Left lung (tissue), 10 donors: ENCODE results near the gene ADM2. TPM values are rescaled to one million over a fixed set of nuclear protein-coding genes. Genes with fewer than 3 reads are reported as not detected.

Source experiments
- ATAC-seq: fragments of 200-7000 bp; cut with Tn5 transposase; one replicate; pipeline ENCODE4 v1.9.1; 2020; ENCODE audit warnings: moderate library complexity
- DNase-seq, 4 donors: peaks; one replicate each; pipeline ENCODE4 v3.0.0-alpha.2; 2013 to 2020
- H3K27ac ChIP-seq, 2 donors: fragments of 200-600 bp; sonication (generic) in 1 of 2; one replicate each; pipeline versions ENCODE4 v1.5.0 to v1.8.0; 2020 to 2021
- H3K27me3 ChIP-seq, 2 donors: fragments of 200-600 bp; sonication (generic) in 1 of 2; one replicate each; pipeline versions ENCODE4 v1.5.0 to v1.8.0; 2020 to 2021
- H3K36me3 ChIP-seq, 2 donors: fragments of 200-600 bp; sonication (generic) in 1 of 2; one replicate each; pipeline versions ENCODE4 v1.5.0 to v1.8.0; 2020 to 2021
- H3K4me1 ChIP-seq, 2 donors: fragments of 200-600 bp; one replicate each; pipeline ENCODE4 v1.8.0; 2021
- H3K4me3 ChIP-seq, 2 donors: fragments of 200-600 bp; sonication (generic) in 1 of 2; one replicate each; pipeline versions ENCODE4 v1.5.0 to v1.8.0; 2020 to 2021; ENCODE audit warnings: mild to moderate bottlenecking in 1 of 2
- H3K9me3 ChIP-seq, 2 donors: fragments of 200-600 bp; sonication (generic) in 1 of 2; one replicate each; pipeline versions ENCODE4 v1.5.0 to v1.8.0; 2020 to 2021
- intact Hi-C, 2 donors: fragments of 100-400 bp; cut with DNase I; formaldehyde crosslinking; loops; one replicate each; pipeline versions ENCODE4 v1.11.2 to v1.14.2; 2022
- polyA plus RNA-seq, 6 donors: library from polyadenylated mRNA; unstranded; fragments of 120-200 nt; gene quantifications; one replicate each; pipeline ENCODE4 v1.2.1, GENCODE V29; 2013; ENCODE audit not compliant: insufficient read length in 6 of 6
- total RNA-seq, 2 donors: library from RNA; stranded (reverse); fragmentation: NEBNext Ultra II Directional; extraction: Animal tissue kit (Norgen Biotek cat#: 25700); gene quantifications; one replicate each; pipeline ENCODE4 v1.2.1, GENCODE V29; 2021
- TF ChIP-seq, protein P1 (sequence below), 2 donors: fragments of 200-600 bp; sonication (generic) in 1 of 2; IDR thresholded peaks; one replicate each; pipeline versions ENCODE4 v1.5.0 to v1.8.0; 2021; ENCODE audit warnings: antibody characterized with exemption in 2 of 2
- donor health status: DM: no; HTN: yes; CAD: no.
- donor health status: DM: no; HTN: no; CAD: no.

The ADM2 gene
- total and polyA plus RNA-seq, 8 donors, result 0.29 to 3.5 (median 0.65) TPM

DNA sequence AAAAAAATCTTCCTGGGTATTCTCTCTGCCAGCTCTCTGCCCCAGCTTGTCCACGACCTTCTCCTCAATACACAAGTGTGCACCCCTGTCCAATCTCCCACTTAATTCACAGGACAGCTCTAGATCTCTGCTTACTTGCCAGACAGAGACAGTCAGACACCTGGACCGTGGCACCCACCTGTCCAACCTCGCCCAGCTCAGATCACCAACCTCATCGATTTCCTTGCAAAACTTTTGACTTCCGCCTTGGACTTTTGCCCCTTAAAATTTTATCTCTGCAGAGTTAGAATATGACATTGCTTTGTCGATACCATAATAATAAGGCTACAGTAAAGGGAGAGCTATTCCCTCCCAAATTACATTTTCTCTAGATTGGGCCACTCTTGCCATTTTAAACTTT, 15.8 kb downstream of the ADM2 start:
- Histone ChIP-seq H3K36me3 (peaks cover 0 to 5% of the 10 kb centered on the region in 2 donors), H3K27ac (no peak overlapping the region), H3K27me3 (no peaks in the 10 kb centered on the region), H3K4me1 (no peaks in the 10 kb centered on the region), H3K9me3 (no peaks in the 10 kb centered on the region), H3K4me3 (no peak overlapping the region)
- ATAC-seq (no peak), DNase-seq (no peak)
- intact Hi-C loops, result no loop called here
- TF ChIP-seq, protein P1, sequence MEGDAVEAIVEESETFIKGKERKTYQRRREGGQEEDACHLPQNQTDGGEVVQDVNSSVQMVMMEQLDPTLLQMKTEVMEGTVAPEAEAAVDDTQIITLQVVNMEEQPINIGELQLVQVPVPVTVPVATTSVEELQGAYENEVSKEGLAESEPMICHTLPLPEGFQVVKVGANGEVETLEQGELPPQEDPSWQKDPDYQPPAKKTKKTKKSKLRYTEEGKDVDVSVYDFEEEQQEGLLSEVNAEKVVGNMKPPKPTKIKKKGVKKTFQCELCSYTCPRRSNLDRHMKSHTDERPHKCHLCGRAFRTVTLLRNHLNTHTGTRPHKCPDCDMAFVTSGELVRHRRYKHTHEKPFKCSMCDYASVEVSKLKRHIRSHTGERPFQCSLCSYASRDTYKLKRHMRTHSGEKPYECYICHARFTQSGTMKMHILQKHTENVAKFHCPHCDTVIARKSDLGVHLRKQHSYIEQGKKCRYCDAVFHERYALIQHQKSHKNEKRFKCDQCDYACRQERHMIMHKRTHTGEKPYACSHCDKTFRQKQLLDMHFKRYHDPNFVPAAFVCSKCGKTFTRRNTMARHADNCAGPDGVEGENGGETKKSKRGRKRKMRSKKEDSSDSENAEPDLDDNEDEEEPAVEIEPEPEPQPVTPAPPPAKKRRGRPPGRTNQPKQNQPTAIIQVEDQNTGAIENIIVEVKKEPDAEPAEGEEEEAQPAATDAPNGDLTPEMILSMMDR (IDR thresholded peaks at IDR 0.05), result no peak

DNA sequence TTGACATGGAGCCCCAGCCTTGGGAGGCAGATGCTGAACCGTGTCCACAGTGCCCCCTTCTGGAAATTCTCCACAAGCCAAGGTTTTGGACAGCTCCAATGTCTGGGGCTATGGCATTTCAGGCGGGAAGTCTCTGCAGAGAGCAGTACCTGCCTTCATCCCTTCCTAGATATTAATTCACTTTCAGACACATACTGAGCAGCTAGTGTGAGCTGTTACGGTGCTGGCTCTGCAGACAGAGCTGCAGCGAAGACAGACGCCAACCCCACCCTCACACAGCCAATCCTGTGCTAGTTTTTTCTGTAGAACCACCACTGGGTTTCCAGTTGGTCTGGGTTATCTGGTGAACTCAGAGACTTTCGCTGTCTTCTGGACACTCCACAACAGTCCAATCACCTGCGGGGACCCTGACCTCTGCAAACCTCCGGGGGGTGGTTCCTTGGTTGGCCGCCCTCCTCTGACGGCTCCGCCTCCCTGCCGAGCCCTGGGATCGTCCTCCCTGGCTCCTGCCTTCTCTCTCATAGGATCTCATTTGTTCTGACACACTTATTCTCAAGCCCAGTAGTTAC, 17.1 kb downstream of the ADM2 start:
- intact Hi-C loops, result no loop called here
- peak in 1 of 4 donors; percentile 67 for DNase-seq
- ATAC-seq, result peak; percentile 97
- TF ChIP-seq, protein P1 (IDR thresholded peaks at IDR 0.05), result peak; percentile 56 to 68
- Histone ChIP-seq H3K9me3 (no peaks in the 10 kb centered on the region), H3K4me1 (no peaks in the 10 kb centered on the region), H3K4me3 (no peak overlapping the region), H3K27me3 (no peaks in the 10 kb centered on the region), H3K27ac (no peak overlapping the region), H3K36me3 (peaks cover 0 to 18% of the 10 kb centered on the region in 2 donors)

DNA sequence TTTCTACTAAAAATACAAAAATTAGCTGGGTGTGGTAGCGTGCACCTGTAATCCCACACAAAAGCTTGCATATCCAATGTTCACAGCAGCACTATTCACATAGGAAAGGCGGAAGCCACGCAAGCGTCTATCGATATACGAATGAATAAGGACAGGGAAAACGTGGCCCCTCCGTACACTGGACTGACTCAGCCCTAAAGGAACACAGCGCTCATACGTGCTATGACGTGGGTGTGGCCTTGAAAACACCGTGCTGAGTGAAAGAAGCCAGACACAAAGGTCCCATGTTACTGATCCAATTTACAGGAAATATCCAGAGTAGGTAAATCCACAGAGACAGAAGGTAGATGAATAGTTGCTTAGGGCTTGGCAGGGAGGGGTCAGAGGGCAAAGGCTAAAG, 19.1 kb downstream of the ADM2 start:
- TF ChIP-seq, protein P1 (IDR thresholded peaks at IDR 0.05), result no peak
- no peaks in the 10 kb centered on the region for H3K9me3 ChIP-seq
- H3K4me3 ChIP-seq, result no peak overlapping the region
- DNase-seq, result no peak
- intact Hi-C loops, result loop anchor here in 1 of 2 donors (10.0 kb wide), 1 partner anchor 94 kb away; no protein-coding TSS in a partner anchor
- no peaks in the 10 kb centered on the region for H3K27me3 ChIP-seq
- H3K27ac ChIP-seq, result no peak overlapping the region
- H3K4me1 ChIP-seq, result no peaks in the 10 kb centered on the region
- peaks cover 0 to 35% of the 10 kb centered on the region in 2 donors for H3K36me3 ChIP-seq
- no peak for ATAC-seq

DNA sequence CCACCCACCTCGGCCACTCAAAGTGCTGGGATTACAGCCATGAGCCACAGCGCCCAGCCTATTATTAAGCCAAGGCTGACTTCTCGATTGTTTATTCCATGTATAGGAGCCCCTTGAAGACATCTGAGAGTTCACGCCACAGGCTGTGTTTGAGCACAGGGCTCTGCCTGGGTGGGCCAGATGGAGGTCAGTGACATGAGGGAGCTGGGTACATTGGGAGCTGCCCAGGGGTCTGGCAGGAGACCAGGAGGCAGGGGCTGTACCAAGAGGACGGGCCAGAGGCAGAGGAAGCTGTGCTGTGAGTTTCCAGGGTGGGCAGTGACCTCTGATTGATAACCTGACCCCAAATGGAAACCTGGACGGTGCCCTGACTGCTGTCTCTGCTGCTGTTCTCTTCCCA, 20.8 kb downstream of the ADM2 start:
- Histone ChIP-seq H3K27me3 (no peaks in the 10 kb centered on the region), H3K36me3 (peaks cover 0 to 42% of the 10 kb centered on the region in 2 donors), H3K9me3 (no peaks in the 10 kb centered on the region), H3K27ac (no peak overlapping the region), H3K4me3 (no peak overlapping the region), H3K4me1 (peaks cover 7 to 16% of the 10 kb centered on the region in 2 donors)
- TF ChIP-seq, protein P1 (IDR thresholded peaks at IDR 0.05), result no peak
- intact Hi-C loops, result loop anchor here in 1 of 2 donors (10.0 kb wide), 1 partner anchor 93 kb away; no protein-coding TSS in a partner anchor
- DNase-seq (no peak), ATAC-seq (no peak)

DNA sequence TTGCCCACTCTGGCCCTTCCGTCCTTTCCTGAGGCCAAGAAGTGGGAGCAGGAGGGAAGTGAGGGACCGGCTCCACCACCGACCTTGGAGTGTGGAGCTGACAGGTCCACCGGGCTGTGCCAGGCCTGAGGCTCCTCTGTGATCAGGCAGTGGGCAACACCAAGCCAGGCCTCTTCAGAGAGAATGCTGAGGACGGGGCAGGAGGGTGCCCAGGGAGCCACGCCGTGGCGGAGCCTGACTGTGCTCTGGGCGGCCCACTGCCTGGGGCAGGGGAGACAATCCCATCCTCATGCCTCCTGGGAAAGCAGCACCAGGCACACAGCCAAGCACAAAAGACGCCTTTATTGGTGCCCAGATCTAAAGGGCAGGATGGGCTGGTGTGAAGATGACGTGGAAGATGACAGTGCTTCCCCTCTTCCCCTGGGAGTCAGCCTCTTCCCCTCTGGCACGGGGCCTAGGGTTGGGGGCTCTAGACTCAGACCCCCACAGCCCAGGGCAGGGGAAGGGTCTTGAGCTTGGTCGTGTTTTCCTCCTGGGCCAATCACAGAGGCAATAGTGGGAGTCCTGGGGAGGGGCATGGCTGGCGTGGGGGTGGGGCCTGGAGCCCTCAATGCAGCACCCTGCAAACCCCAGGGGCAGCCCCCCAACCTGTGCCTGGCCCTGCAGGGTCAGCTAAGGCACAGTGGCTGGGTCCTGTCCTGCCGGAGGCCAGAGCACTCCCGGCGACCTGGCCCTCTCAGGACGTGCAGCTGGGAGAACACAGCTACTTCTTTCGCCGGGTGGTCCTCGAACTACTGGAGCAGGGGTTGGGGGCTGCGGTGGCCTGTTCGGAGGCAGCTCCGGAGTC, 21.5 kb downstream of the ADM2 start:
- no peak overlapping the region for H3K27ac ChIP-seq
- H3K36me3 ChIP-seq, result peaks cover 0 to 42% of the 10 kb centered on the region in 2 donors
- no peak overlapping the region for H3K4me3 ChIP-seq
- ATAC-seq (no peak), DNase-seq (no peak)
- no peaks in the 10 kb centered on the region for H3K27me3 ChIP-seq
- intact Hi-C loops, result loop anchor here in 1 of 2 donors (10.0 kb wide), 1 partner anchor 92 kb away; no protein-coding TSS in a partner anchor
- TF ChIP-seq, protein P1 (IDR thresholded peaks at IDR 0.05), result no peak
- H3K9me3 ChIP-seq, result no peaks in the 10 kb centered on the region
- H3K4me1 ChIP-seq, result peaks cover 7 to 18% of the 10 kb centered on the region in 2 donors
